Right atrium auricular region (tissue), 2 donors: Measurements from ENCODE around the gene RNF220. TPM values are rescaled to one million over a fixed set of nuclear protein-coding genes. Genes with fewer than 3 reads are reported as not detected.

Source experiments
- DNase-seq: peaks from one replicate; pipeline ENCODE4 v3.0.0-alpha.2; 2019; ENCODE audit warnings: low spot score
- H3K27ac ChIP-seq, 2 donors: fragments of 200-600 bp; sonication (generic); 1 replicate in 1 of 2; 2 replicates in 1 of 2; pipeline ENCODE4 v1.5.1; 2016 to 2019
- H3K27me3 ChIP-seq, 2 donors: fragments of 200-600 bp; sonication (generic); one replicate each; pipeline versions ENCODE4 v1.5.1 to v1.6.0; 2017 to 2019
- H3K36me3 ChIP-seq: fragments of 200-600 bp; sonication (generic); one replicate; pipeline ENCODE4 v1.5.1; 2016
- H3K4me1 ChIP-seq, 2 donors: fragments of 200-600 bp; sonication (generic); one replicate each; pipeline versions ENCODE4 v1.5.1 to v1.6.0; 2017 to 2019
- H3K4me3 ChIP-seq, 2 donors: fragments of 200-600 bp; sonication (generic); 1 replicate in 1 of 2; 2 replicates in 1 of 2; pipeline ENCODE4 v1.5.1; 2017 to 2019; ENCODE audit warnings: mild to moderate bottlenecking in 1 of 2, moderate library complexity in 1 of 2
- H3K9me3 ChIP-seq, 2 donors: fragments of 200-600 bp; sonication (generic); one replicate each; pipeline ENCODE4 v1.5.1; 2019
- CTCF ChIP-seq, 2 donors: fragments of 200-600 bp; sonication (generic); IDR thresholded peaks; one replicate each; pipeline ENCODE4 v1.5.1; 2019; ENCODE audit warnings: antibody characterized with exemption in 2 of 2
- total RNA-seq, 2 donors: library from RNA; depleted of rRNA; stranded (reverse); fragments of >200 nt; gene quantifications; one replicate each; pipeline ENCODE4 v1.1.0, GENCODE V29; 2016

RNF220 gene
- total RNA-seq, 2 donors from 2014 or later, result 76.1 to 91.6 TPM

- Histone ChIP-seq H3K4me1 (no peaks in the 10 kb centered on the region), H3K27ac (no peak overlapping the region), H3K4me3 (no peak overlapping the region), H3K27me3 (no peaks in the 10 kb centered on the region), H3K36me3 (peaks cover 30% of the 10 kb centered on the region), H3K9me3 (no peaks in the 10 kb centered on the region)
- peak in 1 of 2 donors; percentile 43 for TF ChIP-seq CTCF (IDR thresholded peaks at IDR 0.05)
- no peak for DNase-seq
These were observed 248.3 kb downstream of the RNF220 start for GRCh38 chr1:44653107-44653964.

GRCh38 chr1:44654621-44655187 lies 249.6 kb downstream of the RNF220 start:
- Histone ChIP-seq H3K27ac (no peak overlapping the region), H3K27me3 (no peaks in the 10 kb centered on the region), H3K4me3 (no peak overlapping the region), H3K9me3 (no peaks in the 10 kb centered on the region), H3K36me3 (peaks cover 16% of the 10 kb centered on the region), H3K4me1 (no peaks in the 10 kb centered on the region)
- TF ChIP-seq CTCF (IDR thresholded peaks at IDR 0.05), result no peak
- no peak for DNase-seq

GRCh38 chr1:44655609-44656008 lies 250.6 kb downstream of the RNF220 start:
- peaks cover 7% of the 10 kb centered on the region for H3K36me3 ChIP-seq

DNA sequence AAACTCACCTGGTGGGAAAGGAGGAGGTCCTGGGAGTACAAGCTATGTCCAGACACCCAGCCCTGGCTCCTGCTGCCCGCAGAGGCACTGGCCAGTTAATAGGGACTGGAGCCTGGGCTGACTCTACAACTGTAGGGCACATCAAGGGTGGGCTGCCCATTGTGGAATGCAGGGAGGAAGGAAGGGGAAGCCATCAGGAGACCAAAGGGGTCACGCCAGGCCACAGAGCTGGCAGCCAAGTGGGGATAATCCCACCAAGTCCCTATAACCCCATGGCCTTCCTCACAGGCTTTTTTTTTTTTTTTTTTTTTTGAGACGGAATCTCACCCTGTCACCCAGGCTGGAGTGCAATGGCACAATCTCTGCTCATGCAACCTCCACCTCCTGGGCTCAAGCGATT lies 254.5 kb downstream of the RNF220 start:
- no peak for DNase-seq
- H3K27ac ChIP-seq, result peak overlapping the region; percentile 34 to 61
- H3K4me1 ChIP-seq, result peaks cover 0 to 4% of the 10 kb centered on the region in 2 donors

More at GRCh38 chr1:44655609-44656008, 250.6 kb downstream of the RNF220 start:
- no peak for DNase-seq
- H3K4me1 ChIP-seq, result peaks cover 0 to 4% of the 10 kb centered on the region in 2 donors
- no peaks in the 10 kb centered on the region for H3K27me3 ChIP-seq
- no peak overlapping the region for H3K4me3 ChIP-seq
- peak; percentile 45 to 71 for TF ChIP-seq CTCF (IDR thresholded peaks at IDR 0.05)
- no peaks in the 10 kb centered on the region for H3K9me3 ChIP-seq
- H3K27ac ChIP-seq, result no peak overlapping the region

GRCh38 chr1:44660176-44660575 lies 255.1 kb downstream of the RNF220 start:
- no peak for TF ChIP-seq CTCF (IDR thresholded peaks at IDR 0.05)
- DNase-seq, result peak; percentile 68
- peaks cover 0 to 4% of the 10 kb centered on the region in 2 donors for H3K4me1 ChIP-seq
- no peaks in the 10 kb centered on the region for H3K27me3 ChIP-seq
- no peaks in the 10 kb centered on the region for H3K9me3 ChIP-seq
- H3K36me3 ChIP-seq, result no peaks in the 10 kb centered on the region
- H3K27ac ChIP-seq, result peak overlapping the region; percentile 61 to 64
- H3K4me3 ChIP-seq, result no peak overlapping the region

More for the DNA sequence above, 254.5 kb downstream of the RNF220 start:
- Histone ChIP-seq H3K27me3 (no peaks in the 10 kb centered on the region), H3K9me3 (no peaks in the 10 kb centered on the region), H3K36me3 (no peaks in the 10 kb centered on the region), H3K4me3 (no peak overlapping the region)
- TF ChIP-seq CTCF (IDR thresholded peaks at IDR 0.05), result no peak
